SJCRH30 (cell line): ENCODE results near the gene SYP. TPM values are rescaled to one million over a fixed set of nuclear protein-coding genes. Genes with fewer than 3 reads are reported as not detected.
"Not testable (repeated sequence)": the region's sequence is repeated elsewhere in the genome, so short reads cannot be mapped to it uniquely, and the experiment has no call there.

Experiments used
- DNase-seq, 2 experiments: peaks; one replicate each; pipeline ENCODE4 v3.0.0-alpha.2; 2015 to 2020
- H3K27ac ChIP-seq: fragments of 250-450 bp; sonication (Bioruptor Pico); 2 replicates; pipeline ENCODE4 v1.5.1; 2020; ENCODE audit warnings: mild to moderate bottlenecking, moderate library complexity
- H3K27me3 ChIP-seq: fragments of 250-450 bp; sonication (Bioruptor Pico); 2 replicates; pipeline ENCODE4 v1.5.1; 2020; ENCODE audit warnings: mild to moderate bottlenecking, moderate library complexity
- H3K36me3 ChIP-seq: fragments of 250-450 bp; sonication (Bioruptor Pico); 2 replicates; pipeline ENCODE4 v1.5.1; 2020; ENCODE audit warnings: mild to moderate bottlenecking, moderate library complexity
- H3K4me1 ChIP-seq: fragments of 250-450 bp; sonication (Bioruptor Pico); 2 replicates; pipeline ENCODE4 v1.5.1; 2020; ENCODE audit warnings: mild to moderate bottlenecking, moderate library complexity
- H3K4me3 ChIP-seq: fragments of 250-450 bp; sonication (Bioruptor Pico); 2 replicates; pipeline ENCODE4 v1.5.1; 2020; ENCODE audit warnings: mild to moderate bottlenecking, moderate library complexity
- H3K9me3 ChIP-seq: fragments of 250-450 bp; sonication (Bioruptor Pico); replicated peaks from 2 replicates; pipeline ENCODE4 v1.5.1; 2020; ENCODE audit warnings: mild to moderate bottlenecking, moderate library complexity
- total RNA-seq: library from RNA; depleted of rRNA; stranded (reverse); fragments of >200 nt; shearing (Covaris generic); gene quantifications from 2 replicates; pipeline ENCODE4 v1.2.3, GENCODE V29; 2014; rRNA removed

The SYP gene
- total RNA-seq, 1 experiment from 2014 or later = 0.45 TPM

- H3K4me3 ChIP-seq = no peak overlapping the region
- H3K27me3 ChIP-seq = no peaks in the 10 kb centered on the region
- H3K9me3 ChIP-seq = no peaks in the 10 kb centered on the region
- DNase-seq = no peak
- no peak overlapping the region for H3K27ac ChIP-seq
- no peaks in the 10 kb centered on the region for H3K36me3 ChIP-seq
- H3K4me1 ChIP-seq = no peaks in the 10 kb centered on the region
Measured at GRCh38 chrX:49155900-49156837, 43.8 kb downstream of the SYP start.

GRCh38 chrX:49155243-49155899, 44.6 kb downstream of the SYP start:
- no peaks in the 10 kb centered on the region for H3K27me3 ChIP-seq
- H3K27ac ChIP-seq = no peak overlapping the region
- DNase-seq = no peak
- H3K4me3 ChIP-seq = no peak overlapping the region
- no peaks in the 10 kb centered on the region for H3K36me3 ChIP-seq
- no peaks in the 10 kb centered on the region for H3K9me3 ChIP-seq
- no peaks in the 10 kb centered on the region for H3K4me1 ChIP-seq

DNA sequence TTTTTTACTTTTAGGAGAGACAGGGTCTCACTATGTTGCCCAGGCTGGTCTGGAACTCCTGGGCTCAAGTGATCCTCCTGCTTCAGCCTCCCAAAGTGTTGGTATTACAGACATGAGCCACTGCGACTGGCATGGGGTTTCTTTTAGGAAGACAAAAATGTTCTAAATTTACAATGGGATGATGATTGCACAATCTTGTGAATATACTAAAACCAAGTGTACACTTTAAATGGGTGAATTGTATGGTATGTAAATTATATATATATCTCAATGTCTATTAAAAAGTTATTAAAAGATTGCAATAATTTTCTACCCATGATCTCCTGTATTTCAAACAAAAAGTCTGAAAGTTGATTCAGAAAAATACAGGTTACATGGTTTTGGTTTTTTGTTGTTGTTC, 46.5 kb downstream of the SYP start:
- Histone ChIP-seq H3K27ac (no peak overlapping the region), H3K9me3 (no peaks in the 10 kb centered on the region), H3K4me3 (no peak overlapping the region), H3K4me1 (no peaks in the 10 kb centered on the region), H3K36me3 (no peaks in the 10 kb centered on the region), H3K27me3 (no peaks in the 10 kb centered on the region)
- DNase-seq = no peak

GRCh38 chrX:49149291-49149690, 50.7 kb downstream of the SYP start:
- H3K27me3 ChIP-seq, H3K4me3 ChIP-seq, H3K36me3 ChIP-seq, DNase-seq, H3K4me1 ChIP-seq, H3K27ac ChIP-seq, H3K9me3 ChIP-seq: not testable (repeated sequence)

GRCh38 chrX:49148390-49149100, 51.4 kb downstream of the SYP start:
- not testable (repeated sequence) for H3K27me3 ChIP-seq, H3K27ac ChIP-seq, H3K4me3 ChIP-seq, H3K9me3 ChIP-seq, H3K4me1 ChIP-seq, H3K36me3 ChIP-seq, DNase-seq

GRCh38 chrX:49147936-49148335, 52.1 kb downstream of the SYP start:
- Histone ChIP-seq H3K27ac (no peak overlapping the region), H3K9me3 (no peaks in the 10 kb centered on the region), H3K4me1 (no peaks in the 10 kb centered on the region), H3K27me3 (no peaks in the 10 kb centered on the region), H3K4me3 (no peak overlapping the region), H3K36me3 (no peaks in the 10 kb centered on the region)
- no peak for DNase-seq

DNA sequence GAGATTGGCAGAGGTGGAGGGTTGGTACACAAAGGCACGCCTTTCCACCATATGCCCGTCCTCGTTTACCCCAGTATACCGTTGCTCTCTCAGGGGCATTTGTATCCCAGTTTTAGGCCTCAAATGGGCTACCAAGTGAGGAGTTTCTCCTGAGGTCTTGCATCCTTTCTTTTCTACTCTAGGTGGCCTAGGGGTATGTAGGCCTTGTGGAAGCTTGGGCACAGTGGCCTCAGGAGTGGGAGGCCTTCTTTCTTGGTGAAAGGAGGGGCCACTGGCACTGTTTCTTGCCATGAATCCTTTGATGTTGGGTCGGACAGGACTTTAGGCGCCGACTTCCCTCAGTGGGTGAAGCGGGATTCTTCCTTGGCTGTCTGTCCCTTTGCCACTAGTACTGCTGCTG, 52.7 kb downstream of the SYP start:
- DNase-seq = no peak
- no peaks in the 10 kb centered on the region for H3K36me3 ChIP-seq
- no peaks in the 10 kb centered on the region for H3K9me3 ChIP-seq
- H3K27ac ChIP-seq = no peak overlapping the region
- H3K4me3 ChIP-seq = no peak overlapping the region
- H3K27me3 ChIP-seq = no peaks in the 10 kb centered on the region
- H3K4me1 ChIP-seq = no peaks in the 10 kb centered on the region

GRCh38 chrX:49143154-49143553, 56.8 kb downstream of the SYP start:
- H3K27ac ChIP-seq, DNase-seq, H3K4me3 ChIP-seq, H3K36me3 ChIP-seq, H3K4me1 ChIP-seq, H3K27me3 ChIP-seq, H3K9me3 ChIP-seq: not testable (repeated sequence)

DNA sequence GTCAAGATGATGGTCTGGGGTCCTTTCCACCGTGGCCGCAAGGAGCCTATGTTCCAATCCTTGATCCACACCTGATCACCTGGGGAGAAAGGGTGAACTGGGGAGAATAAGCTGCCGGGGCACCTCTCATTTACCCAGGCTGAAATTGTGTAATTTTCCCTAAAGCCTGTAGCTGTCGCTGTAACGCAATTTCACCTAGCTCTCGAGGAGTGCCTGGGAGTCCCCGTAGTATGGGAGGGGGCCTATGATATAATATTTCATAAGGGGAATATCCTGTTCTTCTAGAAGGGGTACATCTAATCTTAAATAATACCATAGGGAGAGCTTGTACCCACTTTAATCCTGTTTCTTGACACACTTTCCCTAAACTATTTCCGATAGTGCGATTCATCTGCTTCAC, 57.7 kb downstream of the SYP start:
- H3K27ac ChIP-seq, H3K4me3 ChIP-seq, H3K36me3 ChIP-seq, DNase-seq, H3K27me3 ChIP-seq, H3K9me3 ChIP-seq, H3K4me1 ChIP-seq: not testable (repeated sequence)

- H3K27ac ChIP-seq = no peak overlapping the region
- H3K27me3 ChIP-seq = no peaks in the 10 kb centered on the region
- no peaks in the 10 kb centered on the region for H3K36me3 ChIP-seq
- no peaks in the 10 kb centered on the region for H3K4me1 ChIP-seq
- no peaks in the 10 kb centered on the region for H3K9me3 ChIP-seq
- H3K4me3 ChIP-seq = no peak overlapping the region
- DNase-seq = no peak
Measured at GRCh38 chrX:49139713-49140112, 60.3 kb downstream of the SYP start.

Other genes starting within 250 kb of the SYP start
- gene OTUD5, start 242.6 kb downstream of the SYP start, total RNA-seq = 17.0 and 19.2 TPM in 2 replicates
- 0.08 and 0.12 TPM in 2 replicates for gene KCND1, start 228.3 kb downstream of the SYP start, total RNA-seq
- gene GRIPAP1, start 197.9 kb downstream of the SYP start, total RNA-seq = 16.2 and 19.4 TPM in 2 replicates
- 9.6 and 10.2 TPM in 2 replicates for gene TFE3, start 156.8 kb downstream of the SYP start, total RNA-seq
- gene CCDC120, start 141.2 kb downstream of the SYP start, total RNA-seq = 2.0 and 2.5 TPM in 2 replicates
- 4.7 and 5.0 TPM in 2 replicates for gene PRAF2, start 126.2 kb downstream of the SYP start, total RNA-seq
- gene WDR45, start 120.3 kb downstream of the SYP start, total RNA-seq = 18.0 and 18.1 TPM in 2 replicates
- 13.0 and 14.3 TPM in 2 replicates for gene GPKOW, start 76.5 kb downstream of the SYP start, total RNA-seq
- gene MAGIX, start 37.4 kb downstream of the SYP start, total RNA-seq = 0.53 and 1.2 TPM in 2 replicates
- 50.3 and 56.6 TPM in 2 replicates for gene PLP2, start 28.3 kb downstream of the SYP start, total RNA-seq
- 3.4 TPM in 2 replicates for gene PRICKLE3, start 13.8 kb downstream of the SYP start, total RNA-seq
- not detected in 2 replicates for gene CACNA1F, start 33.1 kb upstream of the SYP start, total RNA-seq
- 6.6 and 6.7 TPM in 2 replicates for gene CCDC22, start 35.3 kb upstream of the SYP start, total RNA-seq
- gene FOXP3, start 64.5 kb upstream of the SYP start, total RNA-seq = not detected in 2 replicates
- gene PPP1R3F, start 69.6 kb upstream of the SYP start, total RNA-seq = 1.6 and 1.9 TPM in 2 replicates
- gene GAGE10, start 103.5 kb upstream of the SYP start, total RNA-seq = not detected in 2 replicates
- gene GAGE12J, start 121.8 kb upstream of the SYP start, total RNA-seq = not detected in 2 replicates
- not detected in 2 replicates for gene GAGE13, start 131.4 kb upstream of the SYP start, total RNA-seq